ENCODE data around the gene IRS2.

DNA sequence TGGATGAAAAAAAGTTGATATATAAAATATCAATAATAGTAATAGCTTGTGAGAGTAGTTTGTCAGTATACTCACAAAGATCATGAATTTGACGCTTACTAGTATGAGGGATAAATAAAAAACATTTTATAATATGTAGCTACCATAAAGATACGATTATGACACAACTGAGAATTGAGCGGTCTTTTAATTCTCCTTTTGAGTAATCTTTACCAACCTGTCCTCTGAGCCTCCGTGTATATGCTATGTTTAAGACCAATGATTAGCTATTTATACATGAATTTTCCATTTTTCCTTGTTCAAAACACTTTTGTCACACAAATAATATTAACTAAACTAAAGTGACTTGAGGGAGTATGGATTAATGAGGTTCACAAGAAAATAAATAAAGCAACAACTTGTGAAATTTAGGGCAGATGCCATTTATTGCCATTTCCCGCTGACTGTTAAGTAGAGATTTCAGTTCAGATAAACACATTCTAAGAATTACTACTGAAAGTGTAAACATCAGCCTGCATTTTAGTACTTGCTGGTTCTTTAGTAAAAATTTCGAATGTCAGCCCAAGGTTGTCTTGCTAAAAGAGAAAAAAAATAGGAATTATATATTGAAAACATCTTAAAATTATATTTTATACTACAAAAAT, 6.2 kb upstream of the IRS2 start:
- no peak for TF ChIP-seq GATA2 (CRISPR knock-in tag; IDR thresholded peaks at IDR 0.05)
- TF ChIP-seq SMC3 (IDR thresholded peaks at IDR 0.05; ENCODE audit: low read depth, low read length): no peak
- TF ChIP-seq POLR2AphosphoS5 (IDR thresholded peaks at IDR 0.05; ENCODE audit: low read depth, low read length): no peak
- TF ChIP-seq MXI1 (IDR thresholded peaks at IDR 0.05; ENCODE audit: low read depth, low read length): no peak
- no peak for TF ChIP-seq TCF12 (IDR thresholded peaks at IDR 0.05)
- TF ChIP-seq FOSL2 (IDR thresholded peaks at IDR 0.05; ENCODE audit: borderline replicate concordance, low read depth): no peak

Measured in SK-N-SH (cell line).